Measurements from ENCODE around the gene CATSPERZ. TPM values are rescaled to one million over a fixed set of nuclear protein-coding genes. Genes with fewer than 3 reads are reported as not detected.

CATSPERZ gene
- total RNA-seq, 1 experiment from 2014 or later: not detected

- TF ChIP-seq CTCF (conservative IDR thresholded peaks at IDR 0.05) (peak; percentile 78), EZH2 (IDR thresholded peaks at IDR 0.05; ENCODE audit: low read depth) (no peak)
- no peaks in the 10 kb centered on the region for H3K9me3 ChIP-seq (ENCODE audit: insufficient read depth, low read depth)
- peaks cover 5% of the 10 kb centered on the region; the same call in 1 of the 2 replicates for H3K4me1 ChIP-seq (replicated peaks; ENCODE audit: insufficient read depth)
- intact Hi-C loops (cut with micrococcal nuclease; ENCODE audit: unreplicated experiment): no loop called here
- no peaks in the 10 kb centered on the region for H3K9me2 ChIP-seq (ENCODE audit: insufficient read depth)
- no peak within 1 kb of the TSS for H3K27ac ChIP-seq
- H3F3A ChIP-seq (ENCODE audit: insufficient read depth, low read depth): peaks cover 46% of the 10 kb centered on the region
- H3K4me2 ChIP-seq: peak within 1 kb of the TSS; percentile 99
- peak in 1 of 2 experiments; percentile 64 for DNase-seq
- H3K79me2 ChIP-seq (ENCODE audit: low read depth): peaks cover 15% of the 10 kb centered on the region
- peaks cover 9% of the 10 kb centered on the region; the same call in 1 of the 2 replicates for H4K20me1 ChIP-seq (ENCODE audit: insufficient read depth)
- no peaks in the 10 kb centered on the region for H3K36me3 ChIP-seq (ENCODE audit: low read depth)
- no peaks in the 10 kb centered on the region for H3K27me3 ChIP-seq (ENCODE audit: insufficient read depth, low read depth)
- BruUV-seq (replicated peaks): no TSS peak
- peak within 1 kb of the TSS; percentile 88 for H3K4me3 ChIP-seq
- POLR2A ChIA-PET (ENCODE audit: unreplicated experiment): interaction anchor here (0.6 kb wide), 1 partner anchor 18 kb away, joined by 3 read pairs; no protein-coding TSS in a partner anchor
- CTCF ChIA-PET: interaction anchor here (0.6 to 0.9 kb wide), 3 partner anchors 104 to 431 kb away, joined by 3 to 7 read pairs (median 6); no protein-coding TSS in a partner anchor
- H2AFZ ChIP-seq: peak within 1 kb of the TSS; percentile 90
Observed at GRCh38 chr11:64251016-64251752, 49.0 kb upstream of the CATSPERZ start, which contains the start of gene PLCB3. TSS of gene PLCB3 (plus strand) at chr11:64251530. CDS start at chr11:64251650, 120 bp downstream.

GRCh38 chr11:64251753-64252002, 48.5 kb upstream of the CATSPERZ start:
- CTCF ChIA-PET: interaction anchor here (0.7 to 1.3 kb wide), 5 partner anchors 18 to 688 kb away, joined by 3 to 9 read pairs (median 4); no protein-coding TSS in a partner anchor
- Histone ChIP-seq H3K27ac (no peak overlapping the region), H3K9me2 (ENCODE audit: insufficient read depth) (no peaks in the 10 kb centered on the region), H3K27me3 (ENCODE audit: insufficient read depth, low read depth) (no peaks in the 10 kb centered on the region), H3F3A (ENCODE audit: insufficient read depth, low read depth) (peaks cover 45% of the 10 kb centered on the region), H3K4me1 (replicated peaks; ENCODE audit: insufficient read depth) (peaks cover 5% of the 10 kb centered on the region; the same call in 1 of the 2 replicates), H3K9me3 (ENCODE audit: insufficient read depth, low read depth) (no peaks in the 10 kb centered on the region), H3K4me3 (peak overlapping the region; percentile 88), H3K36me3 (ENCODE audit: low read depth) (0 out of 2 replicates have a peak, but pooled peaks cover 5% of the 10 kb centered on the region), H2AFZ (peak overlapping the region; percentile 80), H4K20me1 (ENCODE audit: insufficient read depth) (peaks cover 9% of the 10 kb centered on the region; the same call in 1 of the 2 replicates), H3K79me2 (ENCODE audit: low read depth) (peaks cover 14% of the 10 kb centered on the region), H3K4me2 (peak overlapping the region; percentile 99)
- BruUV-seq (replicated peaks): no TSS peak
- intact Hi-C loops (cut with micrococcal nuclease; ENCODE audit: unreplicated experiment): loop anchor here (1.0 kb wide), 2 partner anchors 47 to 50 kb away; no protein-coding TSS in a partner anchor
- DNase-seq: no peak
- POLR2A ChIA-PET (ENCODE audit: unreplicated experiment): interaction anchor here (0.6 kb wide), 1 partner anchor 17 kb away, joined by 3 read pairs; no protein-coding TSS in a partner anchor
- TF ChIP-seq EZH2 (IDR thresholded peaks at IDR 0.05; ENCODE audit: low read depth) (no peak), CTCF (conservative IDR thresholded peaks at IDR 0.05) (no peak)

- TF ChIP-seq CTCF (conservative IDR thresholded peaks at IDR 0.05) (peak; percentile 61), EZH2 (IDR thresholded peaks at IDR 0.05; ENCODE audit: low read depth) (no peak)
- Histone ChIP-seq H3K4me3 (peak overlapping the region; percentile 88), H3K27me3 (ENCODE audit: insufficient read depth, low read depth) (no peaks in the 10 kb centered on the region), H3K4me2 (peak overlapping the region; percentile 99), H3K36me3 (ENCODE audit: low read depth) (0 out of 2 replicates have a peak, but pooled peaks cover 5% of the 10 kb centered on the region), H3K79me2 (ENCODE audit: low read depth) (peaks cover 14% of the 10 kb centered on the region), H3K4me1 (replicated peaks; ENCODE audit: insufficient read depth) (peaks cover 5% of the 10 kb centered on the region; the same call in 1 of the 2 replicates), H3F3A (ENCODE audit: insufficient read depth, low read depth) (peaks cover 41% of the 10 kb centered on the region), H3K27ac (no peak overlapping the region), H3K9me3 (ENCODE audit: insufficient read depth, low read depth) (no peaks in the 10 kb centered on the region), H2AFZ (peak overlapping the region; percentile 80), H3K9me2 (ENCODE audit: insufficient read depth) (no peaks in the 10 kb centered on the region), H4K20me1 (ENCODE audit: insufficient read depth) (peaks cover 9% of the 10 kb centered on the region; the same call in 1 of the 2 replicates)
- DNase-seq: peak in 1 of 2 experiments; percentile 76
- BruUV-seq (replicated peaks): TSS peak; percentile 16
- ChIA-PET POLR2A (ENCODE audit: unreplicated experiment) (interaction anchor here (0.5 to 0.7 kb wide), 6 partner anchors 15 to 29 kb away, joined by 3 to 11 read pairs (median 6); no protein-coding TSS in a partner anchor), CTCF (interaction anchor here (0.6 to 1.3 kb wide), 9 partner anchors 17 to 688 kb away, joined by 3 to 22 read pairs (median 4); no protein-coding TSS in a partner anchor)
- intact Hi-C loops (cut with micrococcal nuclease; ENCODE audit: unreplicated experiment): loop anchor here (1.0 kb wide), 2 partner anchors 48 to 49 kb away; no protein-coding TSS in a partner anchor
Observed at GRCh38 chr11:64252003-64252872, 47.9 kb upstream of the CATSPERZ start.
